Activated T-helper 9 cell treated with anti-CD3 and anti-CD28 coated beads, Interleukin-2, amount 50 U/mL, for 16 hours (primary cell): Measurements from ENCODE around the gene CLIP2.
"Not testable (repeated sequence)": the region's sequence is repeated elsewhere in the genome, so short reads cannot be mapped to it uniquely, and the experiment has no call there.

Source experiments
- DNase-seq: peaks from one replicate; pipeline ENCODE4 v3.0.0-alpha.2; 2020; ENCODE audit warnings: low read depth

CLIP2 gene

GRCh38 chr7:74439541-74439940 lies 150.3 kb downstream of the CLIP2 start:
- no peak for DNase-seq

- DNase-seq: not testable (repeated sequence)
Measured at GRCh38 chr7:74440143-74440542, 150.9 kb downstream of the CLIP2 start.

- no peak for DNase-seq
Measured at GRCh38 chr7:74441801-74442200, 152.6 kb downstream of the CLIP2 start.

- DNase-seq: no peak
Measured at GRCh38 chr7:74443543-74444247, 154.5 kb downstream of the CLIP2 start.

- no peak for DNase-seq
Measured at GRCh38 chr7:74449144-74449543, 159.9 kb downstream of the CLIP2 start.

- DNase-seq: peak; percentile 36
Measured at GRCh38 chr7:74449809-74450397, 160.7 kb downstream of the CLIP2 start.

GRCh38 chr7:74452748-74453321 lies 163.6 kb downstream of the CLIP2 start:
- no peak for DNase-seq

- DNase-seq: peak; percentile 33
Measured at GRCh38 chr7:74453322-74454011, 164.3 kb downstream of the CLIP2 start, which contains the start of gene GTF2IRD1. Gene GTF2IRD1 (plus strand): TSS chr7:74453906. CDS start chr7:74508081, 54,175 bp downstream.

GRCh38 chr7:74454021-74454924 lies 165.1 kb downstream of the CLIP2 start:
- peak; percentile 9 for DNase-seq

- no peak for DNase-seq
Measured at GRCh38 chr7:74454925-74455288, 165.7 kb downstream of the CLIP2 start.

GRCh38 chr7:74455291-74455804 lies 166.1 kb downstream of the CLIP2 start:
- DNase-seq: no peak
